ENCODE measurements around the gene EPHA4.

EPHA4 gene

GRCh38 chr2:221377066-221377465 is 195.0 kb downstream of the EPHA4 start:
- no peak overlapping the region for H3K27ac ChIP-seq
- intact Hi-C loops (cut with DNase I; ENCODE audit: low total_unique reads): no loop called here
- DNase-seq: no peak
- H3K36me3 ChIP-seq: no peaks in the 10 kb centered on the region
- H3K27me3 ChIP-seq: peaks cover 0 to 11% of the 10 kb centered on the region in 2 donors
- TF ChIP-seq CTCF (IDR thresholded peaks at IDR 0.05): no peak
- H3K9me3 ChIP-seq: no peaks in the 10 kb centered on the region
- no peak overlapping the region for H3K4me3 ChIP-seq
- H3K4me1 ChIP-seq: no peaks in the 10 kb centered on the region

GRCh38 chr2:221374234-221374633 is 197.9 kb downstream of the EPHA4 start:
- intact Hi-C loops (cut with DNase I; ENCODE audit: low total_unique reads): no loop called here
- no peak overlapping the region for H3K27ac ChIP-seq
- H3K36me3 ChIP-seq: no peaks in the 10 kb centered on the region
- H3K9me3 ChIP-seq: no peaks in the 10 kb centered on the region
- DNase-seq: no peak
- H3K4me1 ChIP-seq: no peaks in the 10 kb centered on the region
- peaks cover 0 to 30% of the 10 kb centered on the region in 2 donors for H3K27me3 ChIP-seq
- no peak for TF ChIP-seq CTCF (IDR thresholded peaks at IDR 0.05)
- no peak overlapping the region for H3K4me3 ChIP-seq

DNA sequence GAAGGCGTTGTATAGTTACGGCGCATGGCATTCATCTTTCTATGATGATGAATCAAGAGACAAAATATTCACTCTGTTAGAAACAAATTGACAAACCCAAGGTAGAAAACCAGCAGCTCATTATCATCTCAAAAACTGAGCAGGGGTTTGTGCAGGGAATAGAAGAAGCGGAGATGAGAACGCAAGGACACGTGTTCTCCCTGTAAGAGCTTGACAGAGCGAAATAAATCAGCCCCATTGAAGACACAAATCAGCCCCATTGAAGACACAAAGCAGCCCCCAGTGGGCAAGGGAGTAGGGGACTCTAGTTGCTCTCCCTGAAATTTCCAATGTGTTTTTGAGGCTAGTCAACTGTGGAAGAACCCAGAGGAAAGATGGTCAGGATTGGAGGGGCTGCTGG is 199.2 kb downstream of the EPHA4 start:
- H3K4me1 ChIP-seq: no peaks in the 10 kb centered on the region
- H3K9me3 ChIP-seq: no peaks in the 10 kb centered on the region
- intact Hi-C loops (cut with DNase I; ENCODE audit: low total_unique reads): no loop called here
- DNase-seq: no peak
- H3K4me3 ChIP-seq: no peak overlapping the region
- no peak for TF ChIP-seq CTCF (IDR thresholded peaks at IDR 0.05)
- H3K27ac ChIP-seq: no peak overlapping the region
- H3K27me3 ChIP-seq: peaks cover 0 to 30% of the 10 kb centered on the region in 2 donors
- no peaks in the 10 kb centered on the region for H3K36me3 ChIP-seq

DNA sequence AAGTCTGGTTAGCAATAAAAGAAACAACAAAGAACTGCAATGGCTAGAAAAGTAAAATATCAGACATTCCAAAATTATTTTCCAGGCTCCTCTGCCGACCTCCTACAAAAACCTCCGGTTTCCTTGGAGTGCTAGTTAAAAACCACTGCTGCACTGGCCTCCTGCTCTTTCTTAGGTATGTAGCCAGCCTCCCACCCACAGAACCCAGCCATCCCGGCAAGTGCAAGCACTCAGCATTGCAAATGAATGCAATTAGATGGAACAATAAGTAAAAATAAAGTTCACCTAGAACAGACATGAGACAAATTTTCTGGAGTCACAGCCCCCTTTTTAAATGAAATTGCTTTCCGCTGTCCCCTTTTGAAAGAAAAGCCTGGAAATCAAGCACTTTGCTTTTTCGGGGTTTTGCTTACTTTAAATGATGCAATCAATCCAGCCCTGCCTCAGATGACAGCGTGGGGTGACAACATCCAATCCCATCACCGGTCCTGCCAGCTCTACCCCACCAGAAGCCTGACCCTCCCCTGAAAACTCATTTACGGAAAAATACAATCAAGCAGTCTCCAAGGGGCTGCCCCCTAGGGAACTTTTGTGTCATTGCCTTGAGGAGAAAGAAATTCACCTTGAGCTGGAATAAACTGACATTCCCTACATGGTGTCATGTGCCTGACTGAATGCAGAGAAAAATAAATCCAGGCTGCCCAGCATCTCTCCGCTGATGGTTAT is 199.8 kb downstream of the EPHA4 start:
- no peak overlapping the region for H3K4me3 ChIP-seq
- no peaks in the 10 kb centered on the region for H3K9me3 ChIP-seq
- intact Hi-C loops (cut with DNase I; ENCODE audit: low total_unique reads): no loop called here
- DNase-seq: no peak
- H3K27ac ChIP-seq: no peak overlapping the region
- no peaks in the 10 kb centered on the region for H3K4me1 ChIP-seq
- H3K36me3 ChIP-seq: no peaks in the 10 kb centered on the region
- H3K27me3 ChIP-seq: peaks cover 0 to 30% of the 10 kb centered on the region in 2 donors
- TF ChIP-seq CTCF (IDR thresholded peaks at IDR 0.05): no peak

GRCh38 chr2:221371347-221371746 is 200.8 kb downstream of the EPHA4 start:
- TF ChIP-seq CTCF (IDR thresholded peaks at IDR 0.05): no peak
- intact Hi-C loops (cut with DNase I; ENCODE audit: low total_unique reads): no loop called here
- H3K27me3 ChIP-seq: peaks cover 0 to 30% of the 10 kb centered on the region in 2 donors
- H3K4me3 ChIP-seq: no peak overlapping the region
- no peaks in the 10 kb centered on the region for H3K4me1 ChIP-seq
- H3K36me3 ChIP-seq: no peaks in the 10 kb centered on the region
- no peak for DNase-seq
- no peak overlapping the region for H3K27ac ChIP-seq
- no peaks in the 10 kb centered on the region for H3K9me3 ChIP-seq

DNA sequence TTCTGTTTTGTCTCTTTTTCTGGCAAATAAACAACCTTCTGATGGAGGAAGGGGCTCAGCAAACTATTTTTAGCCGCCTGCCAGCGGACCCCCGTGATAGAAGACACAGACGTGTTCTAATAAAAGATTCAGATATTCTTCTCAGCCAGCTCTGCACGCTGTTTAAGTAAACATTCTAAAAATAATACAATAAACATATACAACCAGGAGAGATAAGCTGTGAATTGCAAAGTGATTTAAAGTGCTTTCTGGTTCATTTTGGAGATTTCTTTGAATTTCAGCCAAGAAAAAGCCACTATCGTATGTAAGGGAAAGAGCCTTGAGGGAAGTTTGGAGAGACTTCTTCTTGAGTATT is 201.3 kb downstream of the EPHA4 start:
- intact Hi-C loops (cut with DNase I; ENCODE audit: low total_unique reads): no loop called here

More for the DNA sequence above, 201.3 kb downstream of the EPHA4 start:
- no peak for TF ChIP-seq CTCF (IDR thresholded peaks at IDR 0.05)
- no peaks in the 10 kb centered on the region for H3K9me3 ChIP-seq
- peaks cover 0 to 30% of the 10 kb centered on the region in 2 donors for H3K27me3 ChIP-seq
- DNase-seq: no peak
- no peaks in the 10 kb centered on the region for H3K36me3 ChIP-seq
- no peaks in the 10 kb centered on the region for H3K4me1 ChIP-seq
- no peak overlapping the region for H3K4me3 ChIP-seq
- no peak overlapping the region for H3K27ac ChIP-seq
